GM23338 (cell line): Measurements from ENCODE around the gene F2. TPM values are rescaled to one million over a fixed set of nuclear protein-coding genes. Genes with fewer than 3 reads are reported as not detected.

ENCODE experiments used
- ATAC-seq: fragments of 200-7000 bp; cut with Tn5 transposase; 3 replicates; pipeline ENCODE4 v1.9.1; 2020
- DNase-seq: peaks from one replicate; pipeline ENCODE4 v3.0.0-alpha.2; 2015; ENCODE audit warnings: low spot score
- H2AFZ ChIP-seq: fragments of 200-600 bp; sonication (generic); 2 replicates; pipeline ENCODE4 v1.8.0; 2016; ENCODE audit warnings: antibody characterized with exemption, mild to moderate bottlenecking, moderate library complexity
- H3F3A ChIP-seq: fragments of 200-600 bp; sonication (generic); replicated peaks from 2 replicates; pipeline ENCODE4 v1.8.0; 2017; ENCODE audit warnings: antibody characterized with exemption, mixed run types, low read depth
- H3K27ac ChIP-seq: fragments of 200-600 bp; sonication (generic); 2 replicates; pipeline ENCODE4 v1.6.1; 2016; ENCODE audit warnings: low read depth
- H3K27me3 ChIP-seq: fragments of 200-600 bp; sonication (generic); 2 replicates; pipeline ENCODE4 v1.8.0; 2016; ENCODE audit warnings: mild to moderate bottlenecking, mixed run types, moderate library complexity; ENCODE audit not compliant: insufficient read depth
- H3K36me3 ChIP-seq: fragments of 200-600 bp; sonication (generic); 2 replicates; pipeline ENCODE4 v1.8.0; 2016; ENCODE audit warnings: mild to moderate bottlenecking; ENCODE audit not compliant: insufficient read depth
- H3K4me1 ChIP-seq: fragments of 200-600 bp; sonication (generic); 2 replicates; pipeline ENCODE4 v1.8.0; 2016; ENCODE audit warnings: mild to moderate bottlenecking, moderate library complexity; ENCODE audit not compliant: insufficient read depth
- H3K4me2 ChIP-seq: fragments of 200-600 bp; sonication (generic); 2 replicates; pipeline ENCODE4 v1.7.1; 2017; ENCODE audit warnings: mixed run types
- H3K4me3 ChIP-seq: fragments of 200-600 bp; sonication (generic); 2 replicates; pipeline ENCODE4 v1.6.1; 2016; ENCODE audit warnings: mixed run types
- H3K79me2 ChIP-seq: fragments of 200-600 bp; sonication (generic); replicated peaks from 2 replicates; pipeline ENCODE4 v1.8.0; 2017; ENCODE audit warnings: mild to moderate bottlenecking; ENCODE audit not compliant: insufficient read depth
- H3K9me2 ChIP-seq: fragments of 200-600 bp; sonication (generic); 2 replicates; pipeline ENCODE4 v1.8.0; 2017; ENCODE audit not compliant: insufficient read depth
- H4K20me1 ChIP-seq: fragments of 200-600 bp; sonication (generic); replicated peaks from 2 replicates; pipeline ENCODE4 v1.8.0; 2017; ENCODE audit warnings: mild to moderate bottlenecking; ENCODE audit not compliant: insufficient read depth
- H3K27ac Mint-ChIP-seq: 2 replicates; pipeline ENCODE4 v1.8.0; 2020; ENCODE audit warnings: inconsistent platforms, mild to moderate bottlenecking, moderate library complexity, mixed read lengths
- H3K27me3 Mint-ChIP-seq: 3 replicates; pipeline ENCODE4 v1.8.0; 2022; ENCODE audit warnings: low read depth, mild to moderate bottlenecking, moderate library complexity, mixed read lengths, inconsistent platforms; ENCODE audit not compliant: insufficient read depth, poor library complexity
- H3K36me3 Mint-ChIP-seq: 3 replicates; pipeline ENCODE4 v1.8.0; 2021; ENCODE audit warnings: low read depth, mild to moderate bottlenecking, inconsistent platforms, moderate library complexity, mixed read lengths
- H3K4me1 Mint-ChIP-seq: 3 replicates; pipeline ENCODE4 v1.8.0; 2020; ENCODE audit warnings: mild to moderate bottlenecking, inconsistent platforms, mixed read lengths
- H3K4me3 Mint-ChIP-seq: 3 replicates; pipeline ENCODE4 v1.8.0; 2021; ENCODE audit warnings: moderate library complexity, mild to moderate bottlenecking, inconsistent platforms, mixed read lengths
- H3K9me3 Mint-ChIP-seq: 3 replicates; pipeline ENCODE4 v1.8.0; 2020; ENCODE audit warnings: moderate library complexity, mild to moderate bottlenecking, inconsistent platforms, mixed read lengths
- ETS1 ChIP-seq: IDR thresholded peaks from 2 replicates; pipeline ENCODE4 v1.6.1; 2016; ENCODE audit warnings: antibody characterized with exemption
- EZH2 ChIP-seq: fragments of 200-600 bp; sonication (generic); IDR thresholded peaks from one replicate; pipeline ENCODE4 v1.8.0; 2017; ENCODE audit warnings: antibody characterized with exemption, mild to moderate bottlenecking, low read depth; ENCODE audit not compliant: unreplicated experiment
- EZH2phosphoT487 ChIP-seq: fragments of 200-600 bp; sonication (generic); IDR thresholded peaks from one replicate; pipeline ENCODE4 v1.8.1; 2018; ENCODE audit warnings: antibody characterized with exemption; ENCODE audit not compliant: unreplicated experiment
- JUNB ChIP-seq: IDR thresholded peaks from one replicate; pipeline ENCODE4 v1.6.1; 2016; ENCODE audit warnings: antibody characterized with exemption; ENCODE audit not compliant: unreplicated experiment
- NANOG ChIP-seq: IDR thresholded peaks from 2 replicates; pipeline ENCODE4 v1.6.1; 2016; ENCODE audit warnings: antibody characterized with exemption, borderline replicate concordance
- POLR2AphosphoS5 ChIP-seq: IDR thresholded peaks from 2 replicates; pipeline ENCODE4 v1.6.1; 2016; ENCODE audit warnings: antibody characterized with exemption, low read depth
- REST ChIP-seq: IDR thresholded peaks from one replicate; pipeline ENCODE4 v1.6.1; 2018; ENCODE audit warnings: antibody characterized with exemption; ENCODE audit not compliant: unreplicated experiment
- ZNF462 ChIP-seq: fragments of 250-450 bp; sonication (Bioruptor Pico); IDR thresholded peaks from 2 replicates; pipeline ENCODE4 v1.5.0; 2020; ENCODE audit warnings: mild to moderate bottlenecking, moderate library complexity
- polyA plus RNA-seq: library from polyadenylated mRNA; unstranded; fragments of >200 nt; fragmentation: Nextera tagmentation; extraction: Ambion mirVana; gene quantifications from 2 replicates; pipeline ENCODE4 v1.2.1, GENCODE V29; 2016
- total RNA-seq: library from RNA; depleted of rRNA; stranded (reverse); fragments of >200 nt; shearing (Covaris generic); gene quantifications from 2 replicates; pipeline ENCODE4 v1.2.3, GENCODE V29; 2014

The F2 gene
- total and polyA plus RNA-seq, 2 experiments from 2014 or later: 0.21 TPM; not detected in 1

GRCh38 chr11:46743693-46744339 lies 24.8 kb downstream of the F2 start:
- Histone ChIP-seq H3K4me3 (no peak overlapping the region), H4K20me1 (peaks cover 3% of the 10 kb centered on the region), H3K4me1 (no peaks in the 10 kb centered on the region), H3K36me3 (peaks cover 54% of the 10 kb centered on the region), H3K27me3 (no peaks in the 10 kb centered on the region), H3K9me2 (no peaks in the 10 kb centered on the region), H3K79me2 (no peaks in the 10 kb centered on the region), H3F3A (peaks cover 13% of the 10 kb centered on the region; the same call in 1 of the 2 replicates), H2AFZ (no peak overlapping the region), H3K27ac (no peak overlapping the region), H3K4me2 (no peak overlapping the region)
- Mint-ChIP-seq H3K4me1 (peaks cover 4% of the 10 kb centered on the region; the same call in 2 of the 3 replicates), H3K36me3 (peaks cover 73% of the 10 kb centered on the region), H3K4me3 (no peak overlapping the region; the same call in 2 of the 3 replicates), H3K9me3 (no peaks in the 10 kb centered on the region), H3K27ac (no peak overlapping the region), H3K27me3 (peaks cover 1% of the 10 kb centered on the region)
- ATAC-seq: no peak
- TF ChIP-seq REST (no peak), EZH2 (no peak), ETS1 (no peak), JUNB (no peak), EZH2phosphoT487 (no peak), NANOG (no peak), POLR2AphosphoS5 (no peak)
- DNase-seq: no peak

GRCh38 chr11:46745328-46745727 lies 26.3 kb downstream of the F2 start:
- H3K9me3 Mint-ChIP-seq: no peaks in the 10 kb centered on the region
- TF ChIP-seq ZNF462 (CRISPR knock-in tag) (no peak), ETS1 (no peak)

More at GRCh38 chr11:46745328-46745727, 26.3 kb downstream of the F2 start:
- no peaks in the 10 kb centered on the region for H3K27me3 ChIP-seq
- no peaks in the 10 kb centered on the region for H3K79me2 ChIP-seq
- H3K9me2 ChIP-seq: no peaks in the 10 kb centered on the region
- H3K4me3 ChIP-seq: no peak overlapping the region
- no peak overlapping the region for H2AFZ ChIP-seq
- Mint-ChIP-seq H3K36me3 (peaks cover 82% of the 10 kb centered on the region), H3K27ac (no peak overlapping the region), H3K27me3 (no peaks in the 10 kb centered on the region), H3K4me3 (no peak overlapping the region), H3K4me1 (no peaks in the 10 kb centered on the region)
- H3K27ac ChIP-seq: no peak overlapping the region
- DNase-seq (no peak), ATAC-seq (no peak)
- H4K20me1 ChIP-seq: peaks cover 3% of the 10 kb centered on the region; the same call in 1 of the 2 replicates
- no peaks in the 10 kb centered on the region for H3K4me1 ChIP-seq
- H3F3A ChIP-seq: peaks cover 5% of the 10 kb centered on the region; the same call in 1 of the 2 replicates
- H3K36me3 ChIP-seq: peaks cover 66% of the 10 kb centered on the region
- no peak overlapping the region for H3K4me2 ChIP-seq
